A673 (cell line): ENCODE results near the gene GRIP1. TPM values are rescaled to one million over a fixed set of nuclear protein-coding genes. Genes with fewer than 3 reads are reported as not detected.

Source experiments
- BruUV-seq: library from RNA; stranded (reverse); fragments of 400-500 nt; replicated peaks from 2 replicates; lab custom pipeline; 2021; lab: Mats Ljungman, UMichigan
- CTCF ChIA-PET: fragments of 300-600 bp; sonication (Branson Sonifier 250); formaldehyde crosslinking; loops from one replicate; lab custom pipeline; 2022; ENCODE audit warnings: antibody characterized with exemption; lab: Charles Lee
- POLR2A ChIA-PET: fragments of 300-600 bp; sonication (Branson Sonifier 250); formaldehyde crosslinking; loops from one replicate; lab custom pipeline; 2022; ENCODE audit warnings: antibody characterized with exemption; ENCODE audit not compliant: low non-redundant PET; lab: Charles Lee
- DNase-seq: peaks from one replicate; pipeline ENCODE4 v3.0.0-alpha.2; 2015; ENCODE audit warnings: low spot score
- H3K27ac ChIP-seq: fragments of 200-600 bp; sonication (generic); 2 replicates; pipeline ENCODE4 v1.5.1; 2016; ENCODE audit warnings: mixed run types, low read depth, mild to moderate bottlenecking, mixed read lengths, antibody characterized with exemption, low read length; ENCODE audit not compliant: poor library complexity, severe bottlenecking
- H3K27me3 ChIP-seq: fragments of 200-600 bp; sonication (generic); replicated peaks from 2 replicates; pipeline ENCODE4 v1.6.1; 2017; ENCODE audit warnings: mixed run types, low read depth, mild to moderate bottlenecking, mixed read lengths, antibody characterized with exemption, low read length; ENCODE audit not compliant: insufficient read depth, poor library complexity
- H3K36me3 ChIP-seq: fragments of 200-600 bp; sonication (generic); 2 replicates; pipeline ENCODE4 v1.6.1; 2016; ENCODE audit warnings: mixed run types, mild to moderate bottlenecking, mixed read lengths, antibody characterized with exemption, low read length; ENCODE audit not compliant: insufficient read depth, poor library complexity, severe bottlenecking
- H3K4me1 ChIP-seq: fragments of 200-600 bp; sonication (generic); 2 replicates; pipeline ENCODE4 v1.6.1; 2017; ENCODE audit warnings: mixed run types, mild to moderate bottlenecking, mixed read lengths, antibody characterized with exemption, low read length; ENCODE audit not compliant: insufficient read depth, poor library complexity, severe bottlenecking
- H3K4me3 ChIP-seq: fragments of 200-600 bp; sonication (generic); 2 replicates; pipeline ENCODE4 v1.5.1; 2016; ENCODE audit warnings: low read depth, mixed run types, mild to moderate bottlenecking, mixed read lengths, low read length; ENCODE audit not compliant: poor library complexity, severe bottlenecking
- H3K9me3 ChIP-seq: fragments of 200-600 bp; sonication (generic); 2 replicates; pipeline ENCODE4 v1.6.1; 2016; ENCODE audit warnings: mixed run types, low read depth, mild to moderate bottlenecking, mixed read lengths, antibody characterized with exemption, low read length; ENCODE audit not compliant: poor library complexity, severe bottlenecking
- EZH2 ChIP-seq: fragments of 200-600 bp; sonication (generic); IDR thresholded peaks from 2 replicates; pipeline ENCODE4 v1.6.1; 2017; ENCODE audit warnings: borderline replicate concordance, low read depth, mild to moderate bottlenecking, mixed read lengths, antibody characterized with exemption, low read length; ENCODE audit not compliant: poor library complexity, severe bottlenecking
- intact Hi-C: fragments of 100-400 bp; cut with micrococcal nuclease; formaldehyde crosslinking; loops from one replicate; pipeline ENCODE4 v1.10.0; 2022; ENCODE audit not compliant: unreplicated experiment
- total RNA-seq: library from RNA; stranded (reverse); gene quantifications from 2 replicates; pipeline ENCODE4 v1.2.3, GENCODE V29; 2021
- TF ChIP-seq, protein P1 (sequence below): fragments of 300-800, 200-600 bp; sonication (generic); conservative IDR thresholded peaks from 2 replicates; pipeline ENCODE4 v1.5.1; 2017; ENCODE audit warnings: low read depth, mild to moderate bottlenecking, antibody characterized with exemption, low read length, moderate library complexity, mixed read lengths

Gene GRIP1
- total RNA-seq, 1 experiment from 2014 or later = 3.6 TPM

DNA sequence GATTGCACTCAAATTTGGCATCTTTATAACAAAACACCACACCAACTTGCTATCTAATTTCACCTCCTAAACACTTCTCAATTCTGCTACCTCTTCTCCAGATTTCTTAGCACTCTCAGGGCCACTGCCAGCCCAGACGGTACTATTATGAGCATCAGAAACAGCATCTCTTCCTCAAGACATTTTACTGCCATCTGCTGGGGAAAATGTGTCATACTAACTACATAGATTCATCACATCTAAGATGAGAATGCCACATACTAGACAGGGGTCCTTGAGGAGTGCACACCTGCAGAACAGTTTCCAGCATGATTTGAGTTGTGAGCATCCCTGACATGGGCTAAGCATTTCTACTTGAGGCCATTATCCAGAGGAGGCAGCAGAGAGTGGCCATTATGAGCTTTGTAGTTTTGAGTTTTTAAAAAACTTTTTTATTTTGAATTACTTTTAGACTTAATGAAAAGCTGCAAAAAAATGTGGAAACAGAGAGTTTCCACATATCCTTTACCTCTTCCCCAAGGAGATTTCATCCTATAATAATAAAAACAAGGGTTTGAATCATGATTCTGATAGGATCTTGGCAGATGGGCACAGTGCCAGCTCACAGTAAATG is 15.1 kb upstream of the GRIP1 start:
- TF ChIP-seq, protein P1, sequence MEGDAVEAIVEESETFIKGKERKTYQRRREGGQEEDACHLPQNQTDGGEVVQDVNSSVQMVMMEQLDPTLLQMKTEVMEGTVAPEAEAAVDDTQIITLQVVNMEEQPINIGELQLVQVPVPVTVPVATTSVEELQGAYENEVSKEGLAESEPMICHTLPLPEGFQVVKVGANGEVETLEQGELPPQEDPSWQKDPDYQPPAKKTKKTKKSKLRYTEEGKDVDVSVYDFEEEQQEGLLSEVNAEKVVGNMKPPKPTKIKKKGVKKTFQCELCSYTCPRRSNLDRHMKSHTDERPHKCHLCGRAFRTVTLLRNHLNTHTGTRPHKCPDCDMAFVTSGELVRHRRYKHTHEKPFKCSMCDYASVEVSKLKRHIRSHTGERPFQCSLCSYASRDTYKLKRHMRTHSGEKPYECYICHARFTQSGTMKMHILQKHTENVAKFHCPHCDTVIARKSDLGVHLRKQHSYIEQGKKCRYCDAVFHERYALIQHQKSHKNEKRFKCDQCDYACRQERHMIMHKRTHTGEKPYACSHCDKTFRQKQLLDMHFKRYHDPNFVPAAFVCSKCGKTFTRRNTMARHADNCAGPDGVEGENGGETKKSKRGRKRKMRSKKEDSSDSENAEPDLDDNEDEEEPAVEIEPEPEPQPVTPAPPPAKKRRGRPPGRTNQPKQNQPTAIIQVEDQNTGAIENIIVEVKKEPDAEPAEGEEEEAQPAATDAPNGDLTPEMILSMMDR = peak; percentile 70
- no peak for TF ChIP-seq EZH2
- H3K4me3 ChIP-seq = no peak overlapping the region
- ChIA-PET POLR2A (no interaction called here), CTCF (interaction anchor here (1.3 kb wide), 1 partner anchor 342 kb away, joined by 3 read pairs; no protein-coding TSS in a partner anchor)
- no peak overlapping the region for H3K27ac ChIP-seq
- no peaks in the 10 kb centered on the region for H3K4me1 ChIP-seq
- no peaks in the 10 kb centered on the region for H3K36me3 ChIP-seq
- peak; percentile 75 for DNase-seq
- H3K9me3 ChIP-seq = no peaks in the 10 kb centered on the region
- no TSS peak for BruUV-seq
- intact Hi-C loops = loop anchor here (5.0 to 10.0 kb wide), 6 partner anchors 269 to 1799 kb away; no protein-coding TSS in a partner anchor
- peaks cover 20% of the 10 kb centered on the region for H3K27me3 ChIP-seq

DNA sequence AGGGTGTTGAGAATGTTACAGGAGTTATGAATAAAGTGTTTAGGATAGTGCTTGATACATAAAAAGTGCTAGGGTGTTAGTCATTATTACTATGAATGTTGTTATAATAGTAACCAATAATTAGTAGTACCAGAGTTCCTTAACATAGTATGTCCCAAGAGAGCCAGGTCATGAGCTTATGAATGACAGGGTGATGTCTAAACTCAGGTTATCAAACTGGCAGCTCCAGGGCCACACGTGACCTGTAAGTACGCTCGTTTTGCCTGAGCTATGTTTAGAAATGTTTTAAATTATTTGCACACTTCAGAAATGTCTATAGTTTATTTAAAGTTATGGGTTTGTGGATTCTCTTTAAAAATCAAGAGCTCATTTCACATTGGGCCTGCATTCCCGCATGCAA is 14.1 kb upstream of the GRIP1 start:
- no peaks in the 10 kb centered on the region for H3K4me1 ChIP-seq
- POLR2A ChIA-PET = no interaction called here
- H3K36me3 ChIP-seq = no peaks in the 10 kb centered on the region
- CTCF ChIA-PET = interaction anchor here (0.5 kb wide), 1 partner anchor 37 kb away, joined by 8 read pairs; no protein-coding TSS in a partner anchor
- BruUV-seq = no TSS peak
- H3K27ac ChIP-seq = no peak overlapping the region
- DNase-seq = no peak
- H3K9me3 ChIP-seq = no peaks in the 10 kb centered on the region
- TF ChIP-seq, protein P1 = no peak
- no peak for TF ChIP-seq EZH2
- intact Hi-C loops = loop anchor here (5.0 to 10.0 kb wide), 6 partner anchors 268 to 1798 kb away; no protein-coding TSS in a partner anchor
- peaks cover 18% of the 10 kb centered on the region for H3K27me3 ChIP-seq
- no peak overlapping the region for H3K4me3 ChIP-seq

DNA sequence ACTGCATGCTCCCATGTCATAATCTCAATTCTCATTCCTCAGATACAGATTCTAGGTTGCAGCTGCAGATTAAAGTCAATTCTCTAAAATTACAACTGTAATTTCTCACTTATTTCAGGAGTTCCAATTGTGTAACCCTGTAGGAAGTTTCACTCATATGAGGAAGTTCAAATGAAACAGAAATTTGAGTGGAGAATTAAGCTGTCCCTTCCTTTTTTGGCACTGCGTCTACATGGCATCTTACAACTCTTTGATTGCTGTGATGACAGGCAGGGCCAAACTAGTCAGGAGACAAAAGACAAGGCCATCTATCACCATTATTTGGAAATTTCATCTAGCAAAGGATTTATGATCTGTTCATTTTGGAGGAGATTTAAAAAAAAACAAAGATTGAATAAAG is 13.3 kb upstream of the GRIP1 start:
- intact Hi-C loops = loop anchor here (5.0 to 10.0 kb wide), 6 partner anchors 267 to 1797 kb away; no protein-coding TSS in a partner anchor
- TF ChIP-seq EZH2 = no peak
- TF ChIP-seq, protein P1 = no peak
- Histone ChIP-seq H3K27me3 (peaks cover 17% of the 10 kb centered on the region), H3K9me3 (no peaks in the 10 kb centered on the region), H3K4me3 (no peak overlapping the region), H3K4me1 (no peaks in the 10 kb centered on the region), H3K36me3 (no peaks in the 10 kb centered on the region), H3K27ac (no peak overlapping the region)
- BruUV-seq = no TSS peak
- ChIA-PET POLR2A (no interaction called here), CTCF (no interaction called here)
- no peak for DNase-seq
